H1 (cell line): ENCODE data around the gene MALSU1. TPM values are rescaled to one million over a fixed set of nuclear protein-coding genes. Genes with fewer than 3 reads are reported as not detected.

Experiments used
- CTCF ChIA-PET: fragments of 300-600 bp; sonication (Branson Sonifier 250); formaldehyde crosslinking; loops from one replicate; lab custom pipeline; 2021; ENCODE audit not compliant: partially characterized antibody; lab: Charles Lee
- POLR2A ChIA-PET: fragments of 300-600 bp; sonication (Branson Sonifier 250); formaldehyde crosslinking; loops from one replicate; lab custom pipeline; 2021; ENCODE audit warnings: inconsistent platforms; ENCODE audit not compliant: partially characterized antibody; lab: Charles Lee
- DNase-seq, 2 experiments: peaks; one replicate each; pipeline versions ENCODE4 v3.0.0 to v3.0.0-alpha.2; 2010 to 2022; ENCODE audit warnings: low spot score in 2 of 2, low read depth in 1 of 2, mixed read lengths in 1 of 2
- FAIRE-seq: peaks from 2 replicates; lab custom pipeline; 2011; peaks lifted over from hg19 to GRCh38; lab: Jason Lieb, UNC
- H2AFZ ChIP-seq: 2 replicates; pipeline ENCODE4 v1.8.1; 2012; ENCODE audit warnings: low read length, inconsistent platforms
- H2AK5ac ChIP-seq: 2 replicates; pipeline ENCODE4 v1.6.1; 2013; ENCODE audit warnings: low read depth, low read length
- H2BK120ac ChIP-seq: replicated peaks from 2 replicates; pipeline ENCODE3; 2013; ENCODE audit warnings: low read depth, low read length, inconsistent platforms
- H2BK12ac ChIP-seq: 2 replicates; pipeline ENCODE4 v1.6.1; 2013; ENCODE audit warnings: low read depth, low read length
- H2BK15ac ChIP-seq: 2 replicates; pipeline ENCODE4 v1.6.1; 2013; ENCODE audit warnings: low read length
- H2BK20ac ChIP-seq: 2 replicates; pipeline ENCODE4 v1.6.1; 2013; ENCODE audit warnings: low read length
- H2BK5ac ChIP-seq: 2 replicates; pipeline ENCODE4 v1.6.1; 2013; ENCODE audit warnings: low read depth, low read length
- H3K14ac ChIP-seq: 2 replicates; pipeline ENCODE4 v1.6.1; 2013; ENCODE audit warnings: inconsistent platforms; ENCODE audit not compliant: insufficient read length
- H3K18ac ChIP-seq: 2 replicates; pipeline ENCODE4 v1.6.1; 2013; ENCODE audit warnings: low read length; ENCODE audit errors: extremely low read depth
- H3K23ac ChIP-seq: 2 replicates; pipeline ENCODE4 v1.6.1; 2013; ENCODE audit warnings: inconsistent platforms; ENCODE audit not compliant: insufficient read length
- H3K23me2 ChIP-seq: 2 replicates; pipeline ENCODE4 v1.6.1; 2013; ENCODE audit warnings: low read depth, low read length
- H3K27ac ChIP-seq: 2 replicates; pipeline ENCODE4 v1.6.1; 2011; ENCODE audit warnings: low read depth, low read length, inconsistent platforms
- H3K27me3 ChIP-seq, 4 experiments: replicated peaks in 1 of 4; 1 replicate in 1 of 4; 2 replicates in 3 of 4; pipeline versions ENCODE4 v1.6.1 to v1.8.1; 2011 to 2013; ENCODE audit warnings: low read length in 3 of 4, mild to moderate bottlenecking in 3 of 4, inconsistent platforms in 2 of 4, mixed read lengths in 2 of 4, moderate library complexity in 1 of 4; ENCODE audit not compliant: control insufficient read depth in 3 of 4, insufficient read depth in 3 of 4; ENCODE audit errors: extremely low read depth in 1 of 4
- H3K36me3 ChIP-seq, 4 experiments: 2 replicates each; pipeline versions ENCODE4 v1.6.1 to v1.8.1; 2011 to 2013; ENCODE audit warnings: mild to moderate bottlenecking in 4 of 4, low read length in 3 of 4, moderate library complexity in 2 of 4, control low read depth in 1 of 4, inconsistent platforms in 1 of 4; ENCODE audit not compliant: insufficient read depth in 4 of 4, control insufficient read depth in 2 of 4
- H3K4ac ChIP-seq: replicated peaks from 2 replicates; pipeline ENCODE3; 2013; ENCODE audit warnings: low read length, low read depth, mixed read lengths, inconsistent platforms; ENCODE audit not compliant: insufficient read length
- H3K4me1 ChIP-seq, 4 experiments: replicated peaks in 1 of 4; 1 replicate in 1 of 4; 2 replicates in 3 of 4; pipeline versions ENCODE4 v1.6.1 to v1.8.1; 2011 to 2013; ENCODE audit warnings: low read length in 3 of 4, inconsistent platforms in 2 of 4, mixed read lengths in 1 of 4; ENCODE audit not compliant: insufficient read depth in 4 of 4, control insufficient read depth in 3 of 4
- H3K4me2 ChIP-seq, 2 experiments: 2 replicates each; pipeline versions ENCODE4 v1.6.1 to v1.8.1; 2011 to 2013; ENCODE audit warnings: low read depth in 2 of 2, low read length in 2 of 2, control low read depth in 1 of 2, inconsistent platforms in 1 of 2, mild to moderate bottlenecking in 1 of 2; ENCODE audit not compliant: insufficient read depth in 1 of 2
- H3K4me3 ChIP-seq, 4 experiments: fragments of 200-600, 300-600 bp in 1 of 4; sonication (generic), shearing (Covaris generic), sonication (Bioruptor Twin) in 1 of 4; 2 replicates each; pipeline versions ENCODE4 v1.5.1 to v1.8.1; 2011 to 2016; ENCODE audit warnings: low read length in 4 of 4, low read depth in 3 of 4, control low read depth in 2 of 4, inconsistent platforms in 2 of 4, mild to moderate bottlenecking in 2 of 4, mixed read lengths in 1 of 4, moderate library complexity in 1 of 4; ENCODE audit not compliant: insufficient read depth in 2 of 4; ENCODE audit errors: extremely low read depth in 1 of 4
- H3K56ac ChIP-seq: replicated peaks from 2 replicates; pipeline ENCODE3; 2013; ENCODE audit warnings: low read depth, mild to moderate bottlenecking, mixed read lengths, low read length, inconsistent platforms; ENCODE audit not compliant: insufficient read length
- H3K79me1 ChIP-seq: 2 replicates; pipeline ENCODE4 v1.6.1; 2013; ENCODE audit warnings: low read depth, low read length, control low read depth
- H3K79me2 ChIP-seq, 2 experiments: 2 replicates each; pipeline versions ENCODE4 v1.6.1 to v1.8.1; 2012 to 2013; ENCODE audit warnings: low read length in 2 of 2, mild to moderate bottlenecking in 2 of 2, inconsistent platforms in 1 of 2; ENCODE audit not compliant: insufficient read depth in 2 of 2, control insufficient read depth in 1 of 2
- H3K9ac ChIP-seq, 4 experiments: replicated peaks in 1 of 4; 1 replicate in 1 of 4; 2 replicates in 3 of 4; pipeline versions ENCODE4 v1.6.1 to v1.8.1; 2011 to 2013; ENCODE audit warnings: low read depth in 3 of 4, low read length in 3 of 4, control low read depth in 2 of 4, mild to moderate bottlenecking in 2 of 4, moderate library complexity in 2 of 4, inconsistent platforms in 1 of 4; ENCODE audit errors: extremely low read depth in 1 of 4
- H3K9me3 ChIP-seq, 2 experiments: 2 replicates each; pipeline versions ENCODE4 v1.6.1 to v1.8.1; 2012 to 2013; ENCODE audit warnings: mild to moderate bottlenecking in 2 of 2, moderate library complexity in 2 of 2, control low read depth in 1 of 2, inconsistent platforms in 1 of 2, low read depth in 1 of 2, low read length in 1 of 2, mixed read lengths in 1 of 2; ENCODE audit not compliant: insufficient read depth in 2 of 2
- H4K20me1 ChIP-seq, 2 experiments: replicated peaks in 1 of 2; 2 replicates each; pipeline versions ENCODE3 to v1.8.1; 2011 to 2013; ENCODE audit warnings: inconsistent platforms in 2 of 2, low read length in 2 of 2, mild to moderate bottlenecking in 1 of 2; ENCODE audit not compliant: insufficient read depth in 2 of 2, control insufficient read depth in 1 of 2
- H4K5ac ChIP-seq: 2 replicates; pipeline ENCODE4 v1.6.1; 2013; ENCODE audit warnings: low read length, low read depth, mixed read lengths, inconsistent platforms; ENCODE audit not compliant: insufficient read length
- H4K8ac ChIP-seq: 2 replicates; pipeline ENCODE4 v1.8.0; 2013; ENCODE audit warnings: mild to moderate bottlenecking, moderate library complexity, low read length, inconsistent platforms; ENCODE audit not compliant: insufficient read depth; ENCODE audit errors: extremely low read depth
- H4K91ac ChIP-seq: replicated peaks from 2 replicates; pipeline ENCODE3; 2013; ENCODE audit warnings: low read length, mixed read lengths, inconsistent platforms; ENCODE audit not compliant: insufficient read length
- JUN ChIP-seq: IDR thresholded peaks from 2 replicates; pipeline ENCODE4 v1.6.1; 2011; ENCODE audit warnings: low read depth, mild to moderate bottlenecking, improper control_type of control experiment, low read length
- MAFK ChIP-seq: IDR thresholded peaks from 2 replicates; pipeline ENCODE4 v1.6.1; 2012; ENCODE audit warnings: low read depth, mild to moderate bottlenecking, improper control_type of control experiment, low read length
- POLR2A ChIP-seq, 2 experiments: IDR thresholded peaks; 1 replicate in 1 of 2; 2 replicates in 1 of 2; pipeline ENCODE4 v1.6.1; 2011; ENCODE audit warnings: low read depth in 2 of 2, low read length in 2 of 2, mild to moderate bottlenecking in 2 of 2; ENCODE audit errors: control extremely low read depth in 1 of 2
- RBBP5 ChIP-seq: IDR thresholded peaks from 2 replicates; pipeline ENCODE4 v1.7.1; 2012; ENCODE audit warnings: low read depth, mild to moderate bottlenecking, inconsistent platforms, low read length, moderate library complexity, borderline replicate concordance
- SIX5 ChIP-seq: IDR thresholded peaks from 2 replicates; pipeline ENCODE4 v1.6.1; 2011; ENCODE audit warnings: mild to moderate bottlenecking, low read depth, low read length
- polyA plus RNA-seq, 7 experiments: library from polyadenylated mRNA; depleted of rRNA in 3 of 7; stranded (reverse) in 5 of 7; unstranded in 2 of 7; fragments of >200 nt in 5 of 7; fragments of 200-250 nt in 2 of 7; gene quantifications; 1 replicate in 5 of 7; 2 replicates in 1 of 7; 4 replicates in 1 of 7; pipeline versions ENCODE4 v1.2.1 to v1.2.3, GENCODE V29; 2011 to 2013; ENCODE audit warnings: missing spikeins in 2 of 7, mixed read lengths in 2 of 7
- total RNA-seq: library from RNA; stranded (reverse); fragmentation: NEBNext Ultra II Directional; extraction: Animal tissue kit (Norgen Biotek cat#: 25700); gene quantifications from 2 replicates; pipeline ENCODE4 v1.2.1, GENCODE V29; 2021

The MALSU1 gene
- total and polyA plus RNA-seq, 2 of the 8 experiments (the other 6 are each of a cell fraction or from before 2014, with no cell fraction given) = 73.5 to 84.0 TPM

DNA sequence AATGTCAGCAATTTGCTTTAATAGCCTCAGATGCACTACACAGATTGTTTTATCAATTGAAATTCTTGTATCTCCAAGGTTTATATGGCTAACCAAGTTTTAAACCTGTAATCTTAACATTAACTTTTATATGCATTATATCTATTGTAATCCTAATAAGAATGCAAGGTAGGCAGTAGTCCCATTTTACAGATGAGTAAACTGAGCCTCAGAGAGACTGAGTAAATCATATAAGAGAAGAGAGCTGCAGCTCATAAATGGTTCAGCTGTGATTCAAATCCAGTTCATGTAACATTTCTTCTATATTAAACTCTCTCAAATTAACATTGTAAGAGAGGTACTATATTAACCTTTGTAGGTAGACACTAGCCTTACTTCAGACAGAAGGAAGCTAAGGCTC lies 44.0 kb downstream of the MALSU1 start:
- no peak overlapping the region for H4K5ac ChIP-seq
- CTCF ChIA-PET = interaction anchor here (1.0 to 2.0 kb wide), 4 partner anchors 15 to 177 kb away, joined by 4 to 5 read pairs (median 5); no protein-coding TSS in a partner anchor
- no peak for DNase-seq
- peaks cover 1 to 2% of the 10 kb centered on the region in 2 experiments for H4K20me1 ChIP-seq
- no peak overlapping the region for H3K4me2 ChIP-seq
- H4K91ac ChIP-seq = no peak overlapping the region
- no peak overlapping the region for H3K4me3 ChIP-seq
- H2BK20ac ChIP-seq = no peak overlapping the region
- H3K4me1 ChIP-seq = no peaks in the 10 kb centered on the region
- H3K56ac ChIP-seq = no peak overlapping the region
- no peak overlapping the region for H4K8ac ChIP-seq
- no peaks in the 10 kb centered on the region for H3K79me1 ChIP-seq
- H2BK15ac ChIP-seq = no peak overlapping the region
- H3K9me3 ChIP-seq = no peaks in the 10 kb centered on the region
- no peak overlapping the region for H3K9ac ChIP-seq
- H3K36me3 ChIP-seq = peaks cover 35 to 95% (median 78%) of the 10 kb centered on the region in 4 experiments
- H3K27me3 ChIP-seq = no peaks in the 10 kb centered on the region
- TF ChIP-seq RBBP5 (no peak), POLR2A (IDR thresholded peaks at IDR 0.05; ENCODE audit: control extremely low read depth in 1 of 2, low read depth in 2 of 2, low read length in 2 of 2) (no peak), JUN (no peak), MAFK (no peak), SIX5 (no peak)
- no peak overlapping the region for H2AFZ ChIP-seq
- no peak overlapping the region for H3K23ac ChIP-seq
- H3K4ac ChIP-seq = no peak overlapping the region
- H3K27ac ChIP-seq = no peak overlapping the region
- no peak overlapping the region for H3K18ac ChIP-seq
- no peak overlapping the region for H2BK5ac ChIP-seq
- 0 out of 4 replicates have a peak, but pooled peaks cover 0 to 3% of the 10 kb centered on the region in 2 experiments for H3K79me2 ChIP-seq
- H3K14ac ChIP-seq = no peak overlapping the region
- POLR2A ChIA-PET = no interaction called here
- no peak for FAIRE-seq
- H2AK5ac ChIP-seq = no peak overlapping the region
- H2BK120ac ChIP-seq = no peak overlapping the region
- H3K23me2 ChIP-seq = no peaks in the 10 kb centered on the region
- H2BK12ac ChIP-seq = no peak overlapping the region
